Large intestine (tissue), 3 donors: ENCODE data around the gene STK4. TPM values are rescaled to one million over a fixed set of nuclear protein-coding genes. Genes with fewer than 3 reads are reported as not detected.

Experiments
- DNase-seq, 2 donors: peaks; one replicate each; pipeline versions ENCODE4 v3.0.0 to v3.0.0-alpha.2; 2013
- H3K27ac ChIP-seq: one replicate; pipeline ENCODE4 v1.5.1; 2013; ENCODE audit warnings: low read length
- H3K27me3 ChIP-seq: 2 replicates; pipeline ENCODE4 v1.6.1; 2013; ENCODE audit warnings: low read length; ENCODE audit not compliant: control insufficient read depth, insufficient read depth
- H3K36me3 ChIP-seq: 2 replicates; pipeline ENCODE4 v1.6.1; 2013; ENCODE audit warnings: low read length; ENCODE audit not compliant: control insufficient read depth, insufficient read depth
- H3K4me1 ChIP-seq: one replicate; pipeline ENCODE4 v1.6.1; 2013; ENCODE audit warnings: low read length; ENCODE audit not compliant: control insufficient read depth, insufficient read depth
- H3K4me3 ChIP-seq: one replicate; pipeline ENCODE4 v1.5.1; 2013; ENCODE audit warnings: low read length
- H3K9me3 ChIP-seq: one replicate; pipeline ENCODE4 v1.6.1; 2013; ENCODE audit warnings: mild to moderate bottlenecking, low read depth, low read length, moderate library complexity; ENCODE audit not compliant: control insufficient read depth
- WGBS: methylation state at CpG from one replicate; pipeline ENCODE4 v1.1.5; 2013; ENCODE audit warnings: low lambda C conversion rate; ENCODE audit not compliant: insufficient coverage; 5-methylcytosine and 5-hydroxymethylcytosine counted together
- polyA plus RNA-seq: library from polyadenylated mRNA; unstranded; fragments of 120-200 nt; gene quantifications from one replicate; pipeline ENCODE4 v1.2.1, GENCODE V29; 2013

STK4 gene
- polyA plus RNA-seq, 1 donor: 15.8 TPM

DNA sequence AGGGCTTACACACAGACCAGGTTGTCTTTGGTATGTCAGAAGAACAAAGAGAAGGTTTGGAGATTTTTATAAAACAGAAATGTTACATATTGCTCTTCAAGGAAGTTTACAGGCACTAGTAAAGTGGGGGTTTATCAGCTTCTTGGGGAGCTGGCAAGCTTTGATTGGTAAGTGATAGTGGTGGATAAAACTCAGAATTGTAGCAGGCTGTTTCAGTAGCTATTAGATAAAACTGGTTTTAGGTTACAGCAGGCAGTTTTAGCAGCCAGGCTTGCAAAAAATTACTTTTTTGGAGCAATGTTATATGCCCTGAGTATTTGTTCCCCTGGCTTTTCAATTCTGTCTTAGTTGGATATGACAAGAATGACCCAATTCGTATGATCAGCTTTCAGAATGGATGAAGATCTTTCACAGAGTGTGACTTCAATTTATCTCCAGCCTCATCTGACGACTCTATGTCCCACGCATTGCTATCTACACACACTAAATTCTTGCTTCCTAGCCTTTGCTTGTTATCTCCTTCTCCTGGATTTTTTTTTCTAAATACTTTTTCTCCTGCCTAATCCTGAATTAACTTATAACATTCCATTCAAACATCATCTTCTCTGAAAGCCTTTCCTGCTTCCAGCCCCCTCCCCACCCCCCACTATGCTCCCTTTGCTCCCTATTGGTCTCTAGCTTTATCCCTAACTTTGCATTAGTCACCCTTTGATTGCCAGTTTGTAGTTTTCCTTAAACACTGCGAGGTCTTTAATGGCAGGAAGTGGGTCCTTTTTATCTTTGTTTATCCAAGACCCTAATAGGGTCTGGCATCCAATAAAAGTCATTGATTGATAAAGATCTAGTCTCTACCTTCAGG lies 5.1 kb upstream of the STK4 start:
- Histone ChIP-seq H3K27me3 (no peaks in the 10 kb centered on the region), H3K4me1 (peaks cover 15% of the 10 kb centered on the region), H3K4me3 (no peak overlapping the region), H3K9me3 (no peaks in the 10 kb centered on the region), H3K36me3 (peaks cover 3% of the 10 kb centered on the region), H3K27ac (no peak overlapping the region)
- DNase-seq: no peak
- WGBS: 69% methylated on average over 3 of the region's 4 CpGs

DNA sequence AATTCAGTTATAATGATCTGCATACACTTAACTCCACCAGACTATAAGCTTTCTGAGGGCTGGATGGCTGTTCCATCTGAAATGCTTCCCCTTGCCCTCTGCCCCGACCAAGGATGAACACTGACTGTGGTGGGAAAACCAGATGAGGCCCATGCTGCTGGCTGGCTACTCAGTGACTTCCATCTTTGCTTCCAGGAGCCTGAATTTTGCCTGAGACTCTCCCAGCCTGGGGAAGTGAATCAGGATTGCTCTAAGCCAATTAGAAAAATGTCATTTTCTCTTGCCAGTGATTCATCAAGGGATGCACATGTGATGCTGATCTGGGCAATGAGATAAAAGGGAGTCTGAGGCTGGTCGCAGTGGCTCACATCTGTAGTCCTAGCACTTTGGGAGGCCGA lies 4.4 kb upstream of the STK4 start:
- Histone ChIP-seq H3K4me1 (peaks cover 15% of the 10 kb centered on the region), H3K4me3 (no peak overlapping the region), H3K27ac (no peak overlapping the region), H3K36me3 (no peaks in the 10 kb centered on the region), H3K27me3 (no peaks in the 10 kb centered on the region), H3K9me3 (no peaks in the 10 kb centered on the region)
- no peak for DNase-seq
- no CpG with 5 or more reads among the region's 3 CpGs for WGBS

DNA sequence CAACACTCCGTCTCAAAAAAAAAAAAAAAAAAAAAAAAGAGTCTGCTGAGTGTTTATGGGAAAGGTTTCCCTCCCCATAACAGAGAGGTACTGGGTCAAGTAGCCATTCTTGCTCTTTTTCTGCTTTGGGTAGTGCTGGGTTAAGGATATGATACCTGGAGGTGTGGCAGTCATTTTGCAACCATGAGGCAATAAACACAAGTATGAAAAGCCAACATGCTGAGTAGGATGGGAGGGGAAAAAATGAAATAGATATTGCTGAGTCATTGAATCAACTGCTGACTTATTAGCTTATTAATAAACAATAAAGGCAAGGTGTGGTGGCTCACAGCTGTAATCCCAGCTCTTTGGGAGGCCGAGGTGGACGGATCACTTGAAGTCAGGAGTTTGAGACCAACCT lies 3.8 kb upstream of the STK4 start:
- no CpG with 5 or more reads among the region's 3 CpGs for WGBS
- Histone ChIP-seq H3K27ac (no peak overlapping the region), H3K27me3 (no peaks in the 10 kb centered on the region), H3K36me3 (no peaks in the 10 kb centered on the region), H3K4me1 (peaks cover 19% of the 10 kb centered on the region), H3K4me3 (no peak overlapping the region), H3K9me3 (no peaks in the 10 kb centered on the region)
- no peak for DNase-seq

DNA sequence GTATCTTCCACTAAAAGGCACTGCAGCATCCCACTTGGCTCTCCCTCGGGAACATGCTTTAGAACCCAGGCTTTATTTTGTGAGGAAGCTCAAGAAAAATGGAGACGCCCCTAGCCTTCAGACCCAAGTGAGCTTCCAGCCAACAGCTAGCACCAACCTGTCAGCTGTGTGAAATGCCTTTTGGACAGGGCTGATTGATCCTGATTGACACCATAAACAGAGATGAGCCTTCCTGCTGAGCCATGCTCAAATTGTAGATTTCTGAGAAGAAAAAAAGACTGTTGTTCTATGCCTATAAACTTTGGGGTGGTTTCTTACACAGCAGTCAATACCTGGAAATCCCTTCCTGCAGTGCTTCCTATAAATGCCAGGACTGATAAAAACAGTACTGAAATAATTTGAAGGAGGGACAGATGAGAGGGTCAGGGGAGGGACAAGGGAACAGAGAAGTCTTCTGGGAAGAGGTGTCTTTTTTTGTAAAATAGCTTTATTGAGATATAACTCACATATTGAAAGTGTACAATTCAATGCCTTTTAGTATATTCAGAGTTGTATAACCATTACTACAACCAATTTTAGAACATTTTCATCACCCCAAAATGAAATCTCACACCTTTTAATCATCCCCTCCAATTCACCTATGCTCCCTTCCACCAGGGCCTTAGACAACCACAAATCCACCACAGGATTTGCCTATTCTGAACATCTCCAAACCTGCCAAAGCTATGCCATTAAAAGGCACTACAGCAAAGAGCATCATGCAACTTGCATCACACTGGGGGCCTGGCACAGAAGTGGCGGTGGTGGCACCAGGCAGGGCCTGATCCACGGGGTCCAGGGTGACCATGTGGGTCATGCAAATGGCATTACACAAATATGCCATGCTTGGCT lies 2.7 kb upstream of the STK4 start:
- H3K4me1 ChIP-seq: peaks cover 20% of the 10 kb centered on the region
- no peaks in the 10 kb centered on the region for H3K27me3 ChIP-seq
- WGBS: no CpG with 5 or more reads among the region's 4 CpGs
- no peak overlapping the region for H3K4me3 ChIP-seq
- no peak overlapping the region for H3K27ac ChIP-seq
- no peaks in the 10 kb centered on the region for H3K36me3 ChIP-seq
- no peak for DNase-seq
- no peaks in the 10 kb centered on the region for H3K9me3 ChIP-seq

DNA sequence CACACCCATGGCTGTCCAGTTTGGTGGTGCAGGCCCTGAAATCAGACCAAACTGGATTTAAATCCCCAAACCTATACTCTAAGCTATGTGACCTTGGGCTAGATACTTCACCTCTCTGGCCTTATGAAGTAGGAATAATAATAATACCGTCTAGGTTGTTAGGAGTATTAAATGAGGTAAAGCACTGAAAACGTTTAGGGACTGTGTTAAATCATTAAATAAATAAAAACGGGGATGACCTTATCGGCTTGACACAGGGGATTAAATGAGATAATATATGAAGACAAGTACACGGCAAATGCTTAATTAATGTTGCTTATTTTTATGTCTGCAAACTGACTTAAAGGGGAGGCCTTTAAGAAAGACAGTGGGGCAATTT lies 672 bp upstream of the STK4 start:
- Histone ChIP-seq H3K9me3 (no peaks in the 10 kb centered on the region), H3K36me3 (no peaks in the 10 kb centered on the region), H3K27me3 (no peaks in the 10 kb centered on the region), H3K4me1 (peaks cover 14% of the 10 kb centered on the region), H3K4me3 (peak overlapping the region; percentile 95), H3K27ac (peak overlapping the region; percentile 86)
- DNase-seq: no peak
- WGBS: 100% methylated on average over 1 of the region's 5 CpGs

DNA sequence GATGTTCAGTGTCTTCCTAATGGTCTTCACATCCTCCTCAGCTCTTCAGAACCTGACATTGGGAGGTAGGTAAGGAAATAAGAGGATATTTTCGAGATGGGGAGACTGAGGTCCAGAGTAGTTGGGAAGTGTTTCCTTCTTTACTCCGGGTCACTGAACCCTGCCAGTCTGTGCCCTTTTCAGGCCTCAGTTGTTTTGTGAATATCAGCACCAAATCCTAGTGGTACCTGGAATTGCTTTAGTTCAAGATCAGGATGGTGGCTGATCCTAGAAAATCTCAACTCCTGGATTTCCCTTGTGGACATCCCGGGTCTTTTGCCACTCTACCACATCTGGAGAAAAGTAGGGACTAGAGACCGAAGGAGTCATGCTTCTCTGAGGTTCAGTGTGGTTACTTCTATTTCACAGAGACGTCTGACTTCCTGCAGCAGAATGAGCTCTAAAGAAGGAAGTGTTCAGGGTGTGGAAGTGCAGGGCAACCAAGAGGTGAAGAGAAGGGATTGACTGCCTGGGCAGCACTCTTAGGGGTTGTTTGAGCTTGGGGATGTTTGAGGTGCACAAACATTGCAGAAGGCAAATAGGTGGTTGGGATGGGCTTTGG lies 995 bp downstream of the STK4 start:
- Histone ChIP-seq H3K36me3 (no peaks in the 10 kb centered on the region), H3K27me3 (no peaks in the 10 kb centered on the region), H3K27ac (no peak overlapping the region), H3K4me1 (peaks cover 13% of the 10 kb centered on the region), H3K9me3 (no peaks in the 10 kb centered on the region), H3K4me3 (peak overlapping the region; percentile 95)
- no CpG with 5 or more reads among the region's 5 CpGs for WGBS
- DNase-seq: peak in 1 of 2 donors; percentile 40

DNA sequence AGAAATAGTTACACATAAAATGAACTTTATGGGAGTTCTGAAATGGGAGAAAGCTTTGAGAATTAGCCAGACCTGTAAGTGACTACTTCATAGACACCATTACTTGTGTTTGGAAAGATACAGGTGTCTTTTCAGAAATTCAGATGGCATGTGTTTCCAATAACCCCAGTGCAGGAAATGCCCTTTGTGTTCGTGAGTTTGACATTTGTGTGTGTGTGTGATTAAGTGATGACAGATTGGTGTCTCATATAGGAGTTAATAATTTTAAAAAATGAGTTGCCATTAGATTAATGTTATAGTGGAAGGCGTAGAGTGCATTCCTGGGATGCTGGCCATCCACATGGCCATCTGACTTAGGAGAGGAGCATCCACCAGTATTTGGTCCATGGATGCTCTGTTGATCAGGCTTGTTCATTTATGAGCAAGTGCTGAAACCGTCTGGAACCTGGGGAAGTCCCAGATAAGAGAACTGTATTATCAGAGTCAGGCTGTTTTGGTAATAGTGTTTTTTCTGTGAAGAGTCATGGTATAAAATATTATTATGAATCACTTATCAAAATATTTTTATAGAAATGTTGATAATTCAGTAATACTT lies 3.1 kb downstream of the STK4 start:
- no CpG with 5 or more reads among the region's 3 CpGs for WGBS
- DNase-seq: no peak
- Histone ChIP-seq H3K9me3 (no peaks in the 10 kb centered on the region), H3K4me1 (peaks cover 13% of the 10 kb centered on the region), H3K27me3 (no peaks in the 10 kb centered on the region), H3K4me3 (no peak overlapping the region), H3K36me3 (peaks cover 8% of the 10 kb centered on the region), H3K27ac (no peak overlapping the region)

DNA sequence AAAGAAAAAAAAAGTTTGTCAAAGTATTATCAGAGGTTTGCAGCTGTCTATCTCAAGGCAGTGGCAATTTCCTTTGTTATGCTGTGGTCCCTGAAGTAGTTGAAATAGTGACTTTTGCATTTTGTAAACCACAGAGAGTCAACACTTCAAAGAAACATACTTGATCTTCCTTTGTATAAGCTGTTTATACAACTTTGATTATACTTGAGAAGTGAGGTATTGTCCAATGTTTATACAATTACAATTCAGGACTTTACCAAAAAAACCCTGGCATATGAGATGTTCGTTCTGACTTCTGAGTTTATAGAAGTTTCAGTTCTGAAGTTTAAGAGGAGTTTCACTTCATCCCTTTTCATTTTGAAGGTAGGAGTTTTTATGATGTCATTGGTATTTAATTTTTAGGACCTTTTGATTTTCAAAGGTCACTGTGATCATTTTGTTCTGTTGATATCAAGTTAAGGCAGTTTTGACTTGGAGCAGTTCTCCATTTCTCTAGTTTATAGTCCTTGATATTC lies 4.0 kb downstream of the STK4 start:
- Histone ChIP-seq H3K27ac (no peak overlapping the region), H3K9me3 (no peaks in the 10 kb centered on the region), H3K36me3 (peaks cover 16% of the 10 kb centered on the region), H3K27me3 (no peaks in the 10 kb centered on the region), H3K4me1 (peaks cover 12% of the 10 kb centered on the region), H3K4me3 (no peak overlapping the region)
- no peak for DNase-seq
- 80% methylated on average over 1 of the region's 1 CpG for WGBS

DNA sequence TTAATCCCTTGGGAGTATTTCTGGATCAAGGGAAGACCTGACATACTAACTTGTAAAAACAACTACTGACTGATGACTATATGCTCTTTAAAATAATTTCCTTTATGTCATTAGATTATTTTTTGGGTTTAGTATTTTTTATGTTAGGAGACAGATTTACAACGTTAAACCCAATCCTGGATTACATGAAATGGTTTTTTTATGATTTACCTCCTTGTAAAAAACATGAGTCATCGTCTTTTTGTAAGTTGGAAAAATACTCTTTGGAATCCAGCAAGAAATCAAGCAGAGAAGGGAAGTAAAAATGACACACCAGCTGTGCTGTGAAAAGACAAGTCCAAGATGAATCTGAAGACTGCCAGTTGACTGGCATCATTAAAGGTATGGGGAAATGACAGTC lies 6.7 kb downstream of the STK4 start:
- Histone ChIP-seq H3K27me3 (no peaks in the 10 kb centered on the region), H3K9me3 (no peaks in the 10 kb centered on the region), H3K36me3 (peaks cover 29% of the 10 kb centered on the region), H3K4me3 (no peak overlapping the region), H3K4me1 (no peaks in the 10 kb centered on the region), H3K27ac (no peak overlapping the region)
- WGBS: no CpG with 5 or more reads among the region's 2 CpGs
- DNase-seq: no peak

DNA sequence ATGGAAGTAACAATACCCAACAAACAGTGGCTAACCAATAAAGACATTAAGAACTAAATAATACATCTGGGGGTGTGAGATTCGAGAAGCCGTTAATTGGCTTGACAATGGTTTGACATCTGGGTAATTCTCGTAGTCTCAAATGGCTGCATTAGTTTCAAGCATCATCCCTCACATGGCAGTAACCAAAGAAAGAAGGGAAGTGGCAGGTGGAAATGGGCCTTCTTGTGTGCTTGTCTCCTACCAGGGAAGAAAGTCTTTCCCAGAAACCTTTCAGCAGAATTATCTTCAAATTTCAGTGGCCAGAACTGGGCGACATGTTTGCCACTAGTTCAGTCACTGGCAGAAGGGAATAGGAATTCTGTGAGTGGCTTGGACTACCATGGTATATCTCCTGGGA lies 10.4 kb downstream of the STK4 start:
- Histone ChIP-seq H3K9me3 (no peaks in the 10 kb centered on the region), H3K27ac (no peak overlapping the region), H3K4me1 (no peaks in the 10 kb centered on the region), H3K4me3 (no peak overlapping the region), H3K27me3 (no peaks in the 10 kb centered on the region), H3K36me3 (peaks cover 36% of the 10 kb centered on the region)
- WGBS: no CpG with 5 or more reads among the region's 4 CpGs
- DNase-seq: no peak
